Testis (tissue), 2 donors: Measurements from ENCODE around the gene TYK2.

Experiments
- POLR2A ChIP-seq: fragments of 450-650 bp; IDR thresholded peaks from one replicate; pipeline ENCODE4 v1.6.1; 2017; ENCODE audit warnings: antibody characterized with exemption, mild to moderate bottlenecking, moderate library complexity
- TF ChIP-seq, protein P1 (sequence below), 3 experiments: fragments of 450-650 bp in 2 of 3; fragments of 200-600 bp in 1 of 3; sonication (generic) in 1 of 3; IDR thresholded peaks; one replicate each; pipeline ENCODE4 v1.5.1; 2016 to 2019; ENCODE audit warnings: antibody characterized with exemption in 3 of 3, mild to moderate bottlenecking in 2 of 3, moderate library complexity in 1 of 3

DNA sequence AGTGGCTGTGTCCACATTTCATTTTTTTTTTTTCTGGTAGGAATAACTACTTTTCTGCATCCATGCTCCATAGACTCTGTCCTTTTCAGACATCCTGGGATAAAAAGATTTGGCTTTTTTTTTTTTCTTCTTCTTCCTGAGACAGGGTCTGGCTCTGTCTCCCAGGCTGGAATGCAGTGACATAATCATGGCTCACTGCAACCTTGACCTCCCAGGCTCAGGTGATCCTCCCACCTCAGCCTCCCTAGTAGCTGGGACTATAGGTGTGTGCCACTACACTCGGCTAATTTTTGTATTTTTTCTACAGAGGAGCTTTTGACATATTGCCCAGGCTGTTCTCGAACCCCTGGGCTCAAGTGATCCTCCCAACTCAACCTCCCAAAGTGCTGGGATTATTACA is 36.9 kb downstream of the TYK2 start:
- TF ChIP-seq, protein P1, sequence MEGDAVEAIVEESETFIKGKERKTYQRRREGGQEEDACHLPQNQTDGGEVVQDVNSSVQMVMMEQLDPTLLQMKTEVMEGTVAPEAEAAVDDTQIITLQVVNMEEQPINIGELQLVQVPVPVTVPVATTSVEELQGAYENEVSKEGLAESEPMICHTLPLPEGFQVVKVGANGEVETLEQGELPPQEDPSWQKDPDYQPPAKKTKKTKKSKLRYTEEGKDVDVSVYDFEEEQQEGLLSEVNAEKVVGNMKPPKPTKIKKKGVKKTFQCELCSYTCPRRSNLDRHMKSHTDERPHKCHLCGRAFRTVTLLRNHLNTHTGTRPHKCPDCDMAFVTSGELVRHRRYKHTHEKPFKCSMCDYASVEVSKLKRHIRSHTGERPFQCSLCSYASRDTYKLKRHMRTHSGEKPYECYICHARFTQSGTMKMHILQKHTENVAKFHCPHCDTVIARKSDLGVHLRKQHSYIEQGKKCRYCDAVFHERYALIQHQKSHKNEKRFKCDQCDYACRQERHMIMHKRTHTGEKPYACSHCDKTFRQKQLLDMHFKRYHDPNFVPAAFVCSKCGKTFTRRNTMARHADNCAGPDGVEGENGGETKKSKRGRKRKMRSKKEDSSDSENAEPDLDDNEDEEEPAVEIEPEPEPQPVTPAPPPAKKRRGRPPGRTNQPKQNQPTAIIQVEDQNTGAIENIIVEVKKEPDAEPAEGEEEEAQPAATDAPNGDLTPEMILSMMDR (IDR thresholded peaks at IDR 0.05) = no peak
- TF ChIP-seq POLR2A = no peak
